MM.1S (cell line): ENCODE data around the gene RTRAF.

Experiments used
- DNase-seq: peaks from one replicate; pipeline ENCODE4 v3.0.0-alpha.2; 2015
- H2AFZ ChIP-seq: fragments of 300-600 bp; sonication (generic); 2 replicates; pipeline ENCODE4 v1.6.0; 2016; ENCODE audit warnings: antibody characterized with exemption, low read length
- H3F3A ChIP-seq: fragments of 300-600 bp; sonication (generic); 2 replicates; pipeline ENCODE4 v1.6.1; 2016; ENCODE audit warnings: mild to moderate bottlenecking, antibody characterized with exemption, low read length, moderate library complexity, mixed read lengths; ENCODE audit not compliant: insufficient read depth
- H3K27ac ChIP-seq: fragments of 300-600 bp; sonication (generic); 2 replicates; pipeline ENCODE4 v1.5.1; 2016; ENCODE audit warnings: mild to moderate bottlenecking, low read length
- H3K27me3 ChIP-seq: fragments of 300-600 bp; sonication (generic); replicated peaks from 2 replicates; pipeline ENCODE4 v1.6.0; 2016; ENCODE audit warnings: low read length; ENCODE audit not compliant: insufficient read depth
- H3K36me3 ChIP-seq: fragments of 300-600 bp; sonication (generic); replicated peaks from 2 replicates; pipeline ENCODE4 v1.6.1; 2016; ENCODE audit warnings: mild to moderate bottlenecking, low read length, mixed read lengths; ENCODE audit not compliant: insufficient read depth
- H3K4me1 ChIP-seq: fragments of 300-600 bp; sonication (generic); 2 replicates; pipeline ENCODE4 v1.6.1; 2016; ENCODE audit warnings: low read length, mixed read lengths
- H3K4me2 ChIP-seq: fragments of 300-600 bp; sonication (generic); 2 replicates; pipeline ENCODE4 v1.6.0; 2016; ENCODE audit warnings: low read depth, low read length
- H3K4me3 ChIP-seq: fragments of 300-600 bp; sonication (generic); 2 replicates; pipeline ENCODE4 v1.5.1; 2016; ENCODE audit warnings: low read length, mixed read lengths
- H3K79me2 ChIP-seq: fragments of 300-600 bp; sonication (generic); 2 replicates; pipeline ENCODE4 v1.6.1; 2016; ENCODE audit warnings: mixed run types, low read length, mixed read lengths
- H3K9ac ChIP-seq: fragments of 300-600 bp; sonication (generic); 2 replicates; pipeline ENCODE4 v1.6.1; 2016; ENCODE audit warnings: low read length, mixed read lengths
- H3K9me2 ChIP-seq: fragments of 300-600 bp; sonication (generic); replicated peaks from 2 replicates; pipeline ENCODE4 v1.6.1; 2016; ENCODE audit warnings: mild to moderate bottlenecking, low read length, mixed read lengths; ENCODE audit not compliant: insufficient read depth
- H3K9me3 ChIP-seq: fragments of 300-600 bp; sonication (generic); replicated peaks from 2 replicates; pipeline ENCODE4 v1.6.1; 2016; ENCODE audit warnings: mild to moderate bottlenecking, low read length, mixed read lengths; ENCODE audit not compliant: insufficient read depth
- H4K20me1 ChIP-seq: fragments of 300-600 bp; sonication (generic); 2 replicates; pipeline ENCODE4 v1.6.1; 2016; ENCODE audit warnings: mild to moderate bottlenecking, low read length, moderate library complexity, mixed read lengths; ENCODE audit not compliant: insufficient read depth
- CTCF ChIP-seq: fragments of 300-600 bp; sonication (generic); IDR thresholded peaks from 2 replicates; pipeline ENCODE4 v1.5.1; 2016; ENCODE audit warnings: antibody characterized with exemption, low read length, mixed read lengths
- EZH2 ChIP-seq: fragments of 300-600 bp; sonication (generic); optimal IDR thresholded peaks from 2 replicates; pipeline ENCODE3; 2017; ENCODE audit warnings: low read depth, mild to moderate bottlenecking, antibody characterized with exemption, low read length, mixed read lengths
- EZH2phosphoT487 ChIP-seq: fragments of 300-600 bp; sonication (generic); IDR thresholded peaks from 2 replicates; pipeline ENCODE4 v1.6.1; 2018; ENCODE audit warnings: antibody characterized with exemption, low read length

The RTRAF gene

DNA sequence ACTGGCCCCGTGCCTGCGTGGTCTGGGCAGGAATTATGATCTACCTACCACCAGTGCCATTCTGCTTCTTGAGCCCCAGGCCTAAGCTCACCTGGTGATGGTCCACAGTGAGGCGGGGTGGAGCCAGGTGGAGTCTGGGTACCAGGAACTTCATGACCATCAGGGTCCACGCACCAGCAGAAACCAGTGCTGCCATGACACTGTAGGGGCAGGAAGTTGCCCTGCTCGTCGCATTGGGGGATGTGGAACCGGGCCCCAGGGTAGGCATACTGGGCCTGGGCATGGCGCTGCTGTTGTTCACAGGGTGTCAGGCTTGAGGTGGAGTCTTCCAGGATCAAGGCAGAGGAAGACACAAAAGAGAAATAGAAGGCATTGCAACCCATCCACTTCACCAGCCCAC, 29.6 kb downstream of the RTRAF start:
- no peak overlapping the region for H3K9ac ChIP-seq
- H3K27ac ChIP-seq = no peak overlapping the region
- no peaks in the 10 kb centered on the region for H3K4me1 ChIP-seq
- no peaks in the 10 kb centered on the region for H3K36me3 ChIP-seq
- H3K4me3 ChIP-seq = no peak overlapping the region
- no peak overlapping the region for H3K4me2 ChIP-seq
- no peaks in the 10 kb centered on the region for H3F3A ChIP-seq
- H3K9me3 ChIP-seq = no peaks in the 10 kb centered on the region
- no peaks in the 10 kb centered on the region for H3K27me3 ChIP-seq
- DNase-seq = no peak
- no peaks in the 10 kb centered on the region for H4K20me1 ChIP-seq
- no peak overlapping the region for H2AFZ ChIP-seq
- H3K79me2 ChIP-seq = no peaks in the 10 kb centered on the region
- H3K9me2 ChIP-seq = no peaks in the 10 kb centered on the region
- TF ChIP-seq EZH2 (no peak), CTCF (no peak), EZH2phosphoT487 (no peak)

DNA sequence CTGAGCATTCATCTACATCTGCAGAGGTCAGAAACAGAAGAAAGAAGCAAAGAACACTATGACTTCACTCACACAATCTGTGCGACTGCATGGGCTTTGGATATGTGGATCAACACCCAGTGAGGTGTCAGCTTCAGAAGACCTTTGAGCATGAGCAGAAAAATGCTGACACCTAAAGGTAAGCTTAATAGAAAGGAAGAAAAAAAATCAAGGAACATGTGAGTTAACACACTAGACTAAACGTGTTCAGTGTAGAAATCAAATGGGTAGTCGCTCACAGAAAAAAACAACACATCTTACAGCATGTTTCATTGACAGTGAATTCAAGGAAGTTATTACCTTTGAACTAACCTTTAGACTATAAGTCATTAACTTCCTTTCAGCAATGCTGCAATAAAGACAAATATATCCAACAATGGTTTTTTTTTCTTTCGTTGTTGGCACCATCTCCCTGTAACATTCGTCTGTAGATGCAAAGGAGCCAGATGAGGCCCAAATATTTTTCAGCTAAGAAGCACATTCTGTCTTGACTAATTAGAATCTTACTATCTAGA, 30.9 kb downstream of the RTRAF start:
- Histone ChIP-seq H3K27me3 (no peaks in the 10 kb centered on the region), H3K79me2 (no peaks in the 10 kb centered on the region), H3K4me3 (no peak overlapping the region), H3K36me3 (no peaks in the 10 kb centered on the region), H3K9me2 (no peaks in the 10 kb centered on the region), H3K4me2 (no peak overlapping the region), H3F3A (no peaks in the 10 kb centered on the region), H3K9ac (no peak overlapping the region), H2AFZ (no peak overlapping the region), H3K9me3 (no peaks in the 10 kb centered on the region), H3K4me1 (no peaks in the 10 kb centered on the region), H3K27ac (no peak overlapping the region), H4K20me1 (no peaks in the 10 kb centered on the region)
- no peak for TF ChIP-seq CTCF
- no peak for TF ChIP-seq EZH2
- TF ChIP-seq EZH2phosphoT487 = no peak
- DNase-seq = no peak

- Histone ChIP-seq H3K4me2 (no peak overlapping the region), H3K9me2 (no peaks in the 10 kb centered on the region), H3K4me1 (no peaks in the 10 kb centered on the region), H3K79me2 (no peaks in the 10 kb centered on the region), H2AFZ (no peak overlapping the region), H3K9me3 (no peaks in the 10 kb centered on the region), H3F3A (no peaks in the 10 kb centered on the region), H4K20me1 (no peaks in the 10 kb centered on the region), H3K4me3 (no peak overlapping the region), H3K27me3 (no peaks in the 10 kb centered on the region), H3K27ac (no peak overlapping the region), H3K9ac (no peak overlapping the region), H3K36me3 (no peaks in the 10 kb centered on the region)
- TF ChIP-seq CTCF = no peak
- TF ChIP-seq EZH2phosphoT487 = no peak
- no peak for TF ChIP-seq EZH2
- DNase-seq = no peak
These were observed 31.7 kb downstream of the RTRAF start for GRCh38 chr14:52020866-52021717.
